Sigmoid colon (tissue), 4 donors: ENCODE measurements around the gene PATL1.

Experiments used
- CTCF ChIP-seq, 4 experiments: fragments of 450-650 bp in 3 of 4; fragments of 200-600 bp in 1 of 4; IDR thresholded peaks; one replicate each; pipeline ENCODE4 v1.5.1; 2016 to 2019; ENCODE audit warnings: antibody characterized with exemption in 4 of 4, mild to moderate bottlenecking in 3 of 4, moderate library complexity in 2 of 4
- EP300 ChIP-seq, 4 donors: sonication (generic); formaldehyde crosslinking; IDR thresholded peaks; one replicate each; pipeline ENCODE4 v1.6.1; 2017; ENCODE audit warnings: antibody characterized with exemption in 4 of 4
- POLR2A ChIP-seq, 2 donors: fragments of 450-650 bp; IDR thresholded peaks; one replicate each; pipeline ENCODE4 v1.6.1; 2016; ENCODE audit warnings: antibody characterized with exemption in 2 of 2, mild to moderate bottlenecking in 2 of 2, moderate library complexity in 2 of 2
- POLR2AphosphoS5 ChIP-seq, 4 donors: sonication (generic); formaldehyde crosslinking; IDR thresholded peaks; one replicate each; pipeline ENCODE4 v1.6.1; 2017; ENCODE audit warnings: antibody characterized with exemption in 4 of 4

DNA sequence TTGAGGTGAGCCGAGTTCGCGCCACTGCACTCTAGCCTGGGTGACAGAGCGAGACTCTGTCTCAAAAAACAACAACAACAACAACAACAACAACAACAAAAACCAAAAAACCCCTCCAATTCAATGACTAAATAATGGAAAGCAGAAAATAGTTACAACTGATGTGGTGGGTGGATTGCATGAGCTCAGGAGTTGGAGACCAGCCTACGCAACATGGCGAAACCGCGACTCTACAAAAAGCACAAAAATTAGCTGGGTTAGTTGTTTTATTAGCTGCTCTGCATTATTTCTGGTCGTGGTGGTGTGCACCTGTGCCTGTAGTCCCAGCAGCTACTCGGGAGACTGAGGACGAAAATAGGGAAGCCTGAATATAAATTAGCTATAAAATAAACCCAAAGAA, 2.6 kb upstream of the PATL1 start:
- TF ChIP-seq CTCF (IDR thresholded peaks at IDR 0.05): no peak
- TF ChIP-seq POLR2A (IDR thresholded peaks at IDR 0.05): no peak
- no peak for TF ChIP-seq POLR2AphosphoS5 (IDR thresholded peaks at IDR 0.05)
- TF ChIP-seq EP300 (IDR thresholded peaks at IDR 0.05): no peak
